Epithelial cell of esophagus (primary cell): ENCODE results near the gene EGFR.

ENCODE experiments used
- DNase-seq: peaks from one replicate; pipeline ENCODE4 v3.0.0; 2010; ENCODE audit warnings: low read depth
- H3K4me3 ChIP-seq: 2 replicates; pipeline ENCODE4 v1.5.1; 2011; ENCODE audit warnings: mild to moderate bottlenecking, low read length, control low read depth
- TF ChIP-seq, protein P1 (sequence below): IDR thresholded peaks from 2 replicates; pipeline ENCODE4 v1.5.1; 2011; ENCODE audit warnings: low read depth, mild to moderate bottlenecking, low read length, control low read depth, inconsistent platforms; ENCODE audit not compliant: insufficient read depth; ENCODE audit errors: missing control alignments

EGFR gene

DNA sequence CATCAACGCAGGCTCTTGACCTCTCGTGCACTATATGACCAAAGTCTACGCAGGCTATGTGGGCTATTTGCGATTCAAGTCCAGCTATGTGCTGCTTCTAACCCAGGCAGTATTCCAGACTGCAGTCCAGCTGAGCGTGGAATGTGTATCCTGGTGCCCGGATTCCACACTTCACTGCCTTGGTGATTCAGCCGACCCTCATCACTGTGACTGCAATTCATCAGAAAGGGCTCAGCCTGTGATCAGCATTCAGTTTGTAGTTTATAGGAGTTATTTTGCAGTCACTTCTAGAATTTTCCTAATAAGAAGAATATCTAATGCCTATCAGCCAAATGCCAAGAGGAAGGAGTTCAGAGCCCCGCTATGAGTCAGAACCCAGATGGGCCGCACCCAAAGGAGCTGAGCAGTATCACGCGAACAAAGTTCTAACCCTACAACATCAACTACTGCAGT is 226.5 kb downstream of the EGFR start:
- TF ChIP-seq, protein P1, sequence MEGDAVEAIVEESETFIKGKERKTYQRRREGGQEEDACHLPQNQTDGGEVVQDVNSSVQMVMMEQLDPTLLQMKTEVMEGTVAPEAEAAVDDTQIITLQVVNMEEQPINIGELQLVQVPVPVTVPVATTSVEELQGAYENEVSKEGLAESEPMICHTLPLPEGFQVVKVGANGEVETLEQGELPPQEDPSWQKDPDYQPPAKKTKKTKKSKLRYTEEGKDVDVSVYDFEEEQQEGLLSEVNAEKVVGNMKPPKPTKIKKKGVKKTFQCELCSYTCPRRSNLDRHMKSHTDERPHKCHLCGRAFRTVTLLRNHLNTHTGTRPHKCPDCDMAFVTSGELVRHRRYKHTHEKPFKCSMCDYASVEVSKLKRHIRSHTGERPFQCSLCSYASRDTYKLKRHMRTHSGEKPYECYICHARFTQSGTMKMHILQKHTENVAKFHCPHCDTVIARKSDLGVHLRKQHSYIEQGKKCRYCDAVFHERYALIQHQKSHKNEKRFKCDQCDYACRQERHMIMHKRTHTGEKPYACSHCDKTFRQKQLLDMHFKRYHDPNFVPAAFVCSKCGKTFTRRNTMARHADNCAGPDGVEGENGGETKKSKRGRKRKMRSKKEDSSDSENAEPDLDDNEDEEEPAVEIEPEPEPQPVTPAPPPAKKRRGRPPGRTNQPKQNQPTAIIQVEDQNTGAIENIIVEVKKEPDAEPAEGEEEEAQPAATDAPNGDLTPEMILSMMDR: no peak
- DNase-seq: peak; percentile 53
- no peak overlapping the region for H3K4me3 ChIP-seq

GRCh38 chr7:55246171-55246570 is 227.4 kb downstream of the EGFR start:
- DNase-seq: peak; percentile 66
- H3K4me3 ChIP-seq: no peak overlapping the region
- TF ChIP-seq, protein P1: no peak

DNA sequence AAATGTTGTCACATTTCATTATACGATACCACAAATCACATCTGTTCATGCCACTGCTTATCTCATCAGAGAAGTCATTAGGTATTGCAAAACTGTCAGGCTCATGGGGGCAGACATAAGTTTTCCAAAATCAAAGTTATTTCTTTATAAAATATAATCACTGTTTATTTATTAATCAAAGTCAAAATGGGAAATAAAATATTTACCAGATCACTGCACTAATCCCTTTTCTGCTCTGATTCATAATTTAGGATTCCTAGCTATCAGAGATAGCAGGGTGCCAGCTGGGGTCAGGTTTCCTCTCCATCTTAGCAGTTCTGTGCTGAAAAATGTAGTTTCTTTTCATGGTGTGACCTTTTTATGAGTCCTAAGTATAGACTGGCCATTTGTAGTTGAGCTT is 228.6 kb downstream of the EGFR start:
- TF ChIP-seq, protein P1: no peak
- no peak for DNase-seq
- no peak overlapping the region for H3K4me3 ChIP-seq

DNA sequence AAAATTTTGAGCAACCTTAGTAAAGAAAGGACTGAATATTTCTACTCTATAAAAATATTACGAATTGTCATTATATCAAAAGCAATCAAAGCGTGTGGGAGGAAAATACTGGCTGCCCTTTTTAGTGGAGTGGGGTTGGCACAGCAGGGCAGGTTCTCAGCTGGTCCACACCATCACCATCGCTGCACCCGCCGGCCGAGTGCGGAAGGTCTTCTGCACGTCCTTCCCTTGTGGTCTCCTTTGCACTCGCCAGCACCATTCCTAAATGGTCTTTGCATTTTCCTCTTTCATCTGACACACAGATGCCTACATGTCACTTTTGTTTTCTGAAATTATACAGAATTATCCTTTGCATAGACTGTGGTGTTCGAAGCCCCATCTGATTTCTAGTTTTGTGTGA is 229.7 kb downstream of the EGFR start:
- H3K4me3 ChIP-seq: no peak overlapping the region
- DNase-seq: no peak
- TF ChIP-seq, protein P1: no peak

DNA sequence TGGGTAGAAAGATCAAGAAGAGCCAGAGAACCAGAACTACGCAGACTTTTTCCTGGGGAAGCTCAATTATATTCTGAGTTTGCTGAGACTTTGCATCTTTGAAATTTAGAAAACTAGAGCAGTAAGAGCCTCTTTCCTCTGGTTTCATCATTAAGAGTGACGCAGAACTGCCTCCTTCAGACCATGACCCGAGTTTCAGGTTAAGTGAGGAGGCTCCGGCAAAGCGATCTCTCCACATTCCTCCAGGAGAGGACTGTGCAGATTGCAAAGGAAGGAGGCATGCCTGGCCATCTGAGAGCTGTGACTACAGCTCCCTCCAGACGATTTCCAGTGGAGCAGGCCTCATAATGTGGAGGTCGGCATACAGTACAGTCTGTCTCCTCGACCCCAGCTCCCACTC is 230.5 kb downstream of the EGFR start:
- TF ChIP-seq, protein P1: no peak
- no peak for DNase-seq
- H3K4me3 ChIP-seq: no peak overlapping the region

- TF ChIP-seq, protein P1: peak; percentile 71
- DNase-seq: peak; percentile 45
- no peak overlapping the region for H3K4me3 ChIP-seq
Measured at GRCh38 chr7:55250313-55250712, 231.5 kb downstream of the EGFR start.

GRCh38 chr7:55251313-55251712 is 232.5 kb downstream of the EGFR start:
- TF ChIP-seq, protein P1: no peak
- no peak for DNase-seq
- H3K4me3 ChIP-seq: no peak overlapping the region
